OCI-LY7 (cell line): Measurements from ENCODE around the gene HEMGN. TPM values are rescaled to one million over a fixed set of nuclear protein-coding genes. Genes with fewer than 3 reads are reported as not detected.

Experiments used
- small RNA-seq: library from RNA; depleted of rRNA; stranded (forward); fragments of <200 nt; gene quantifications from one replicate; pipeline ENCODE3, GENCODE V24; 2014
- total RNA-seq, 2 experiments: library from RNA; depleted of rRNA in 1 of 2; stranded (reverse); fragments of >200 nt in 1 of 2; shearing (Covaris generic) in 1 of 2; gene quantifications; 2 replicates each; pipeline ENCODE4 v1.2.3, GENCODE V29; 2014 to 2022

The HEMGN gene
- total RNA-seq, 2 experiments from 2014 or later, result 3.8 to 5.4 TPM

Small RNA genes within 50 kb of the gene (small RNA-seq; reads per million reads assigned to genes)
- not detected for gene RF00019

Other genes starting within 250 kb of the HEMGN start
- 15.8 and 17.8 TPM in 2 replicates for gene XPA, start 240.8 kb downstream of the HEMGN start, total RNA-seq (2014; rRNA removed; shearing (Covaris generic))
- gene XPA, start 240.8 kb downstream of the HEMGN start, total RNA-seq (2022), result 13.7 and 15.7 TPM in 2 replicates
- not detected in 2 replicates for gene FOXE1, start 84.9 kb downstream of the HEMGN start, total RNA-seq (2014; rRNA removed; shearing (Covaris generic))
- not detected in 2 replicates for gene FOXE1, start 84.9 kb downstream of the HEMGN start, total RNA-seq (2022)
- gene TRMO, start 15.7 kb downstream of the HEMGN start, total RNA-seq (2014; rRNA removed; shearing (Covaris generic)), result 17.6 and 34.7 TPM in 2 replicates
- 9.3 and 10.9 TPM in 2 replicates for gene TRMO, start 15.7 kb downstream of the HEMGN start, total RNA-seq (2022)
- 32.1 and 52.7 TPM in 2 replicates for gene ANP32B, start 45.2 kb upstream of the HEMGN start, total RNA-seq (2014; rRNA removed; shearing (Covaris generic))
- 389 and 454 TPM in 2 replicates for gene ANP32B, start 45.2 kb upstream of the HEMGN start, total RNA-seq (2022)
- gene NANS, start 118.6 kb upstream of the HEMGN start, total RNA-seq (2014; rRNA removed; shearing (Covaris generic)), result 63.7 and 70.6 TPM in 2 replicates
- 50.4 and 56.9 TPM in 2 replicates for gene NANS, start 118.6 kb upstream of the HEMGN start, total RNA-seq (2022)
- 18.4 and 21.4 TPM in 2 replicates for gene TRIM14, start 181.1 kb upstream of the HEMGN start, total RNA-seq (2014; rRNA removed; shearing (Covaris generic))
- gene TRIM14, start 181.1 kb upstream of the HEMGN start, total RNA-seq (2022), result 26.0 and 31.2 TPM in 2 replicates